NCI-H146 (cell line): ENCODE measurements around the gene SF3B2.
"Not testable (repeated sequence)": the region's sequence is repeated elsewhere in the genome, so short reads cannot be mapped to it uniquely, and the experiment has no call there.

ENCODE experiments used
- DNase-seq: peaks from one replicate; lab custom pipeline; 2025; lab: John Stamatoyannopoulos, UW

SF3B2 gene, protein sequence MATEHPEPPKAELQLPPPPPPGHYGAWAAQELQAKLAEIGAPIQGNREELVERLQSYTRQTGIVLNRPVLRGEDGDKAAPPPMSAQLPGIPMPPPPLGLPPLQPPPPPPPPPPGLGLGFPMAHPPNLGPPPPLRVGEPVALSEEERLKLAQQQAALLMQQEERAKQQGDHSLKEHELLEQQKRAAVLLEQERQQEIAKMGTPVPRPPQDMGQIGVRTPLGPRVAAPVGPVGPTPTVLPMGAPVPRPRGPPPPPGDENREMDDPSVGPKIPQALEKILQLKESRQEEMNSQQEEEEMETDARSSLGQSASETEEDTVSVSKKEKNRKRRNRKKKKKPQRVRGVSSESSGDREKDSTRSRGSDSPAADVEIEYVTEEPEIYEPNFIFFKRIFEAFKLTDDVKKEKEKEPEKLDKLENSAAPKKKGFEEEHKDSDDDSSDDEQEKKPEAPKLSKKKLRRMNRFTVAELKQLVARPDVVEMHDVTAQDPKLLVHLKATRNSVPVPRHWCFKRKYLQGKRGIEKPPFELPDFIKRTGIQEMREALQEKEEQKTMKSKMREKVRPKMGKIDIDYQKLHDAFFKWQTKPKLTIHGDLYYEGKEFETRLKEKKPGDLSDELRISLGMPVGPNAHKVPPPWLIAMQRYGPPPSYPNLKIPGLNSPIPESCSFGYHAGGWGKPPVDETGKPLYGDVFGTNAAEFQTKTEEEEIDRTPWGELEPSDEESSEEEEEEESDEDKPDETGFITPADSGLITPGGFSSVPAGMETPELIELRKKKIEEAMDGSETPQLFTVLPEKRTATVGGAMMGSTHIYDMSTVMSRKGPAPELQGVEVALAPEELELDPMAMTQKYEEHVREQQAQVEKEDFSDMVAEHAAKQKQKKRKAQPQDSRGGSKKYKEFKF

GRCh38 chr11:66051766-66052663, at the start of gene SF3B2:
SF3B2 (plus strand) TSS chr11:66052364; CDS start chr11:66052385, 21 bp downstream.
- DNase-seq: peak; percentile 99

DNA sequence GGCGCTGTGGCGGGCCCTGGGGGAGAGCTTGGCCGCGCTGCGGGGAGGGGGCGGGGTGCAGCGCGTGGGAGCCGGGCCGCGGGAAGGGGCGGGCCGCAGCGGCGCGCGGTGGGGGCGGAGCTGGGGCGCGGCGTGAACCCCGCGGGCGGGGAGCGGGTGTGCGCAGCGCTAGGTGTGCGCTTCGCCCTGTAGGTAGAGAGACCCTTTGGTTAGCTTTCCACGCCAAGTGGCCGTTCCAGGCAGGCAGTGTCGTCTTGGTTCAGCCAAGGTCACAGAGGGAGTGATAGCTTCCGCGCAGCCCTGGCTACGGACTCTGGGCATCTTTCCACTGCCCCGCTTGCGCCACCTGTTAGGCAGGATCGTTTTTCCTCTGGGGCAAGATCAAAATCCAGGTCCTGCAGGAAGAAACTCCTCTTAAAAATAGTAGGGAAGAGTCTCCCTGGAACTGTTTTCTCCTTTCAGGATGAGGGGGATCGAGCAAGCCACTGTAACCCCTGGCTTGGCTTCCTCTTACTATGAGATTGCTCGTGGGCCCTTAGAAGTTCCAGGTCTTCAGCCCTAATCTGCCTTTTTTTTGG, 49.4 kb upstream of the SF3B2 start:
- no peak for DNase-seq

- no peak for DNase-seq
These were observed 48.9 kb upstream of the SF3B2 start for GRCh38 chr11:66003291-66003690.

DNA sequence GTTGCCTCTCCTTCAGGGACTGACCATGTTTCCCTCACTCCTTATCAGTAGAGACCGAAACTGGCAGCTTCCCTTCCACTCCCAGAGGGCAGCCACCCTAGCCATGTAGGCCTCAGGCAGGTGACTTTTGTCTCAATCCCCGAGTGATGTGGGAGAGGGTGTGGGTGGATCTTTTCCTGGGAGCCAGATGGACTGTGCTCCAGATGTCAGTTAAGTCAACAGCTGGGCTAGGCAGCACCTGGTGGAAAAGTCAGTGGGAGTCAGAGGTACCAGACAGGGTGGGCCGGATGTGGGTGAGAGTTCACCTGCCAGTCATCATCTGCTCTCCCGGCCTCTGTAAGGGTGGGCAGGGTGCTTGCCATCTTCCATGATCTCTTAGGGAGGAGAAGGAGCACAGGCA, 48.0 kb upstream of the SF3B2 start:
- DNase-seq: no peak

GRCh38 chr11:66006134-66006890, 45.9 kb upstream of the SF3B2 start:
- no peak for DNase-seq

GRCh38 chr11:66006891-66007176, 45.3 kb upstream of the SF3B2 start:
- no peak for DNase-seq

DNA sequence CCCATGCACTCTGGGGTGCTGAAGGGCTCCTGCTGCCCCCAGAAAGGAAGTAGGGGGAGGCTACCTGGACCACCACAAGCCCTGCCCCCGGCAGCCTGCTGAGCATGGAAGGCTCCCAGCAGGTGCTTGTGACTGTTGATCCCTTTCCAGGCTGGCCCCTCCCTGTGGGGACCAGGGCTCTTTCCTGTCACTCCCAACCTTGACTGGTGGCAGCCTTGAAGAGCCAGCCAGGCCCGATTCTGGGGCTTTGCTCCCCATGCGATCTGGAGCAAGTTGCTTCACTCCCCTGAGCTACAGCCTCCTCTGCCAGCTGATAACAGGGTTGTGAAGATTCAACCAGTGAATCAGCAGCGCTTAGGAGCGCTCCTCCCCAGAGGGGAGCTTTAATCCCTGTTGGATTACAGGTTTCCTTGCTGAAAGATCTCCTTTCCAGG, 44.9 kb upstream of the SF3B2 start:
- no peak for DNase-seq

- no peak for DNase-seq
These were observed 44.1 kb upstream of the SF3B2 start for GRCh38 chr11:66008095-66008467.

- DNase-seq: no peak
These were observed 43.6 kb upstream of the SF3B2 start for GRCh38 chr11:66008468-66009101.

GRCh38 chr11:66010036-66010435, 42.1 kb upstream of the SF3B2 start:
- DNase-seq: not testable (repeated sequence)

GRCh38 chr11:66011239-66011784, 40.9 kb upstream of the SF3B2 start:
- no peak for DNase-seq

DNA sequence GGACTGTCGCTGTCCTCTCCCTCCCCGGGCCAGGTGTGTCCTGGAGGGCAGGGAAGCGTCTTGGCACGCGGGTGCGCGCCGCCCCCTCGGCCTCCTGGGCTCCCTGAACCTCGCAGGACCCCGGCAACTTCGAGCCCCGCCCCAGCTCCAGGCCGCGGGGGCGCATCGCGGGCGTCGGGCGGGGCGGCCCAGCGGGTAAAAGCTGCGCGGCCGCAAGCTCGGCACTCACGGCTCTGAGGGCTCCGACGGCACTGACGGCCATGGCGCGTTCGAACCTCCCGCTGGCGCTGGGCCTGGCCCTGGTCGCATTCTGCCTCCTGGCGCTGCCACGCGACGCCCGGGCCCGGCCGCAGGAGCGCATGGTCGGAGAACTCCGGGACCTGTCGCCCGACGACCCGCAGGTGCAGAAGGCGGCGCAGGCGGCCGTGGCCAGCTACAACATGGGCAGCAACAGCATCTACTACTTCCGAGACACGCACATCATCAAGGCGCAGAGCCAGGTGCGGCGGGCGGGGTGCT, 40.3 kb upstream of the SF3B2 start, which contains the start of gene CST6:
Gene CST6 (plus strand): TSS at position 224 of the 519 bp plus-strand sequence. CDS start 37 bp downstream, at position 261.
- peak; percentile 49 for DNase-seq

- no peak for DNase-seq
These were observed 39.7 kb upstream of the SF3B2 start for GRCh38 chr11:66012371-66012945.

DNA sequence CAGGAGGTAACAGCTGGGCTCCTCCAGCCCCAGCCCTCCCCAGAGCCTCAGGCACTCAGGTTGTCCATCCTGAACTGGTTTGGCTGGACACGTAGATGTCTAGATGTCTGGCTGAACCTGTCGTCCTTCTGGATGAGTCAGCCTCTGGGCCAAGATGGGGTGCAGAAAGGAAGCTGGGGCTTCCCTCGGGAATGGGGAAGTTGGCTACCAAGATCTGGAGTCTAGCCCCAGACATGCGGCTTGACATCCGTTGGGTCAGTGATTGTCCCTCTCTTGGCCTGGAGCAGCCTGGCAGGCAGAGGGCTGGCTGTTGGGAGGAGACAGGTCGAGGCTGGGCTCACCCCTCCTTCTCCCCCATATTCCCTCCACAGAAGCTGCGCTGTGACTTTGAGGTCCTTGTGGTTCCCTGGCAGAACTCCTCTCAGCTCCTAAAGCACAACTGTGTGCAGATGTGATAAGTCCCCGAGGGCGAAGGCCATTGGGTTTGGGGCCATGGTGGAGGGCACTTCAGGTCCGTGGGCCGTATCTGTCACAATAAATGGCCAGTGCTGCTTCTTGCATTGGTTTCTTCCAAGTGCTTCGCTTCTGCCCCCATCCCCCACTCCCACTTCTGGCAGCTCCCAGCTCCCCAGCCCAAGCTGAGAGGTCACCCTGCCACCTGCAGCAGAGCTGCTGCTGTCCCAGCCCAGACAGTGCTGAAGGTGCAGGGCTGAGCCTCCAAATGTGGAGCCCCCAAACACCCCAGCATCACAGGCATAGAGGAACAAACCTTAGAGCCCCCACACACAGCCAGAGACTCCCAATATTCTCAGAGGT, 39.0 kb upstream of the SF3B2 start:
- no peak for DNase-seq

DNA sequence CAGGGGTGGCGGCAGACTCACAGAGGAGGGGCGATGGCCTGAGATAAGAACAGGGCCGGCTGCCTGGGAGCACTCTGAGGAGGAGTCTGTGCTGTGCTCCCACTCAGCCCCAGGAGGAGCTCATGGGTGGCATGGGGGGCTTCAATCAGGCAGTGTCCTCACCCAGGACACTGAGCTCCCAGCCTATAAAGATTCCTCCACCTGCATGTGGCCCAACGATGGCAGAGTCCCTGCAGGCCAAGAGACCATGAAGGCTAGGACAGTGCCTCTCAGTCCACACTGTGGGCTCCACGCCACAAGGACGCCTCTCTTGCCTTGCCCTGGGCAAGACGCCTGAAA, 38.4 kb upstream of the SF3B2 start:
- DNase-seq: no peak

- no peak for DNase-seq
These were observed 37.2 kb upstream of the SF3B2 start for GRCh38 chr11:66014804-66015453.

- DNase-seq: no peak
These were observed 36.7 kb upstream of the SF3B2 start for GRCh38 chr11:66015454-66015881.
